ENCODE results near the gene CLEC18B.

GRCh38 chr16:74469946-74470478, 48.7 kb upstream of the CLEC18B start:
- TF ChIP-seq CTCF (IDR thresholded peaks at IDR 0.05) (no peak), POLR2A (IDR thresholded peaks at IDR 0.05) (no peak)

Measured in ovary (tissue), 3 donors.